Middle frontal gyrus (tissue), 1 donor: ENCODE data around the gene METTL26.
A peak's percentile ranks its signal among the peaks of the same experiment; 100 is the strongest.

Experiments
- DNase-seq: peaks from one replicate; pipeline ENCODE4 v3.0.0-alpha.2; 2015; ENCODE audit warnings: low spot score; ENCODE audit errors: extremely low spot score

METTL26 gene

GRCh38 chr16:674968-675883, 39.1 kb upstream of the METTL26 start, which contains the start of gene RHBDL1:
Gene RHBDL1, plus strand, starts transcription at chr16:675671. Its CDS starts 120 bp downstream, at chr16:675791.
- peak; percentile 44 for DNase-seq

GRCh38 chr16:674214-674881, 38.2 kb upstream of the METTL26 start:
- no peak for DNase-seq

GRCh38 chr16:673399-673991, 37.4 kb upstream of the METTL26 start:
- no peak for DNase-seq

GRCh38 chr16:672851-673250, 36.7 kb upstream of the METTL26 start:
- no peak for DNase-seq

GRCh38 chr16:672371-672770, 36.3 kb upstream of the METTL26 start:
- DNase-seq, result no peak

- no peak for DNase-seq
Measured at GRCh38 chr16:671353-672131, 35.4 kb upstream of the METTL26 start.

GRCh38 chr16:670485-671352, 34.6 kb upstream of the METTL26 start:
- DNase-seq, result no peak

- no peak for DNase-seq
Measured at GRCh38 chr16:669666-670065, 33.6 kb upstream of the METTL26 start.

GRCh38 chr16:668519-669171, 32.5 kb upstream of the METTL26 start:
- no peak for DNase-seq

- peak; percentile 90 for DNase-seq
Measured at GRCh38 chr16:667780-668518, 31.8 kb upstream of the METTL26 start, which contains the start of gene RHOT2. Gene RHOT2, plus strand, starts transcription at chr16:668132. Its CDS starts 68 bp downstream, at chr16:668200.

- DNase-seq, result no peak
Measured at GRCh38 chr16:667113-667779, 31.1 kb upstream of the METTL26 start.

GRCh38 chr16:666572-666971, 30.5 kb upstream of the METTL26 start:
- no peak for DNase-seq

GRCh38 chr16:662597-662996, 26.5 kb upstream of the METTL26 start:
- DNase-seq, result no peak

GRCh38 chr16:662095-662494, 26.0 kb upstream of the METTL26 start:
- no peak for DNase-seq

GRCh38 chr16:661184-661821, 25.2 kb upstream of the METTL26 start:
- no peak for DNase-seq

GRCh38 chr16:660459-661183, 24.5 kb upstream of the METTL26 start:
- peak; percentile 44 for DNase-seq

- DNase-seq, result no peak
Measured at GRCh38 chr16:660132-660458, 24.0 kb upstream of the METTL26 start.
